ENCODE results near the gene RAB3IL1.

- no peak for TF ChIP-seq POU2F2 (IDR thresholded peaks at IDR 0.05; ENCODE audit: low read depth, low read length)
- TF ChIP-seq SPI1 (IDR thresholded peaks at IDR 0.05; ENCODE audit: low read depth, low read length): no peak
Measured at GRCh38 chr11:61883947-61884346, 33.4 kb downstream of the RAB3IL1 start.

Data from GM12891 (cell line).